Measurements from ENCODE around the gene SLC4A11.
A peak's percentile ranks its signal among the peaks of the same experiment; 100 is the strongest.

Gene SLC4A11

DNA sequence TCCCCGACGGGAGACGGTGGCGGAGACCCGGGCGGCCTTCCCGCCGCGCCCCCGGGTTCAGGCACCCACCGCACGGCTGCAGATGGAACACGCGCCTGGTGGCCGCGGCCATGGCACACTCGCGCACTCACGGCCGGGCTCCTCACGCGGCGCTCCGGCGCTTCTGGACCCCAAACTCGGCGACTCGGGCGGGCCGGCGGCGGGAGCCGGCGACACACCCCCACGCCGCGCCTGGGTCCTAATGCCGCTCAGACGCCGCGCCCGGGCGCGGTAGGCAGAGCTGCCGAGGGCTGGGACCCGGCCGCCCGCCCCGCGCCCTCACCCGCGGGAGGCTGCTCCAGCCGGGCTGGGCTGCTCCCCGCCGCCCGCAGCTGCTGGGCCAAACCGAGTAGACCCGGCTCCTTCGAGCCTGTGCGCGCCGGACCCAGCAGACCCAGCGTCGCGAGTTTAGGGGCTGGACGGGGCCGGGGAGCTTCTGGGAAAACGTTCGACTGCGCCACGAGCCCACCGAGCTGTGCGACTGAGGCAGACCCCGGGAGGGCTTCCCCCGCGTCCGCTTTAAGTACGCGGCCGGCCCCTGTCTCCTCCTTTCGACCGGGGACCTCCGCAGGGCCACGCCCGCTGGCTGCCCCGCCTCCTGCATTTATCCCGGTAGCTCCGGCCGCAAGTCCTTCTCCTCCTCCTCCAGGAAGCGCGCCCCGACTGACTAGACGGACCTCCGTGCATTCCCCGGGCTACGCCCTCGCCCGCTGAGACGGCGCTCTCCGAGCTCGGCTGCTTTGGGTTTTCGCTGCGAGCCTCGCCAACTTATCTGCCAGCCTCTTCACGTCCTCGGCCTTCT is at the start of gene SLC4A11:
SLC4A11 (minus strand) TSS at position 165 of the 841 bp plus-strand sequence; CDS start at position 112, 53 bp downstream.
- peak in 6 of 56 donors; percentile 7 to 33 (median 15) for DNase-seq

DNA sequence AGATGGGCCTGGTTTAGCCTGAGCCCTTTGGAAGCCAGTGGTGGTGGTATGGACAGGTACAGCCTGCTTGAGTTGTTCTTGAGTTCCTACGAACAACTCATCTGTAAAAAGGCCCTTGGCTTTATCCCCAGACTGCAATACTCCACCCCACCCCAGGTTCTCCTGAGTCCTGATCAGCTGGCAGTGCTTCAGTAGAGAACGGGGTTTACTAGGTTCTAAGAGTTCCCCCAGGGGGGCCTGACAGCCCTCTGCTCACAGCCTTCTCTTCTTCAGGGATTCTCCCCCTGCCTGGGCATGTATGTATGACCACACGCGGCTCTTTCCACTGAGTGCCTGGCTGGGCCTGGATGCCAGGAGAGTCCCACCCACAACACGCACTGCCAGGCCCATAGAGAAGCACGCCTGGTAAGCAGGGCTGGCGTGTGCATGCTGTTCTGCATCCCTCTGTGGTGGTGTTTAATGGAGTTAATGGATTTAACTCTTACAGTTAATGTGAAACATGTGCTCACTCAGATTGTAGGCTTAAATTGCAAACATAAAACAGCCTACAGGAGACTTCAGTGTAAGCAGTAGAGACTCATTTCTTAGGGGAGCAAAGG is 44.3 kb upstream of the SLC4A11 start:
- no peak for DNase-seq

DNA sequence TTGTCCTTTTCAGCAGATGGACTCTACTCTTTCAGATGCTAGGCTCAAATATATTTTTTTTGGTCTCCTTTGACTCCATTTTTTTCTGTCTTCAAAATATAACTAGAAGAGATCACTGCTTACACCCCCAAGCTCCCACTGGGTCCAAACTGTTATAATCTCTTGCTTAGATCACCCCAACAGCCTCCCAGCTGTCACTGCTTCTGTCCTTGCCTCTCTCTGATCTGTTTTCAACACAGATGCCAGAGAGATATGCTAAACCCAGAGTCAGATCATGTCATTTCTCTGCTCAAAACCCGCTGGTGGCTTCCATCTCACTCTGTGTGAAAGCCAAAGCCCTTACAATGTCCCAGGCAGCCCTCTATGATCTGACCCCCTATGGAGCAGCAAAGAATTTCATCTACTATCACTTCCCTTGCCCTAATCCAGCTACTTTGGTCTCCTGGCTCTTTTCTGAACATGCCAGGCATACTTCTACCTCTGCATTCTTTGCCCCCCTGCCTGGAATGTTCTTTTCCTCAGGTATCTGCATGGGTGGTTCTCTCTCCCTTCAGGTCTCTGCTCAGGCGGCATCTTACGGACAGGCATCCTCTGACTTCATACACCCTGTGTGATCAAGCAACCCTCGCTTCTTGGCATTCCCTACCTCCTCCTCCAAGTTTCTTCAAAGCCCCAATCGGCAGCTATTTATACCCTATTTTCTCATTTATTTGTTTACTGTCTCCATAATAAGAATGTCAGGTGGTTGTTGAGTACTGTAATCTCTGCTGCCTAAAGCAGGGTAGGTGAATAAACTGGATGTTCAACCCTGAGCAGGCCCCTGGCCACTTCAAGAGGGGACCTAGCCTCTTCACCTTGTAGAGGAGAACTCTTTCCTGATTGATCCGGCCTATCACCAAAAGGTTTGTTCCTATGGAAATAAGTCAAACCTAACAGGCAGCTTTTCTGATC is 43.6 kb upstream of the SLC4A11 start:
- DNase-seq, result no peak

DNA sequence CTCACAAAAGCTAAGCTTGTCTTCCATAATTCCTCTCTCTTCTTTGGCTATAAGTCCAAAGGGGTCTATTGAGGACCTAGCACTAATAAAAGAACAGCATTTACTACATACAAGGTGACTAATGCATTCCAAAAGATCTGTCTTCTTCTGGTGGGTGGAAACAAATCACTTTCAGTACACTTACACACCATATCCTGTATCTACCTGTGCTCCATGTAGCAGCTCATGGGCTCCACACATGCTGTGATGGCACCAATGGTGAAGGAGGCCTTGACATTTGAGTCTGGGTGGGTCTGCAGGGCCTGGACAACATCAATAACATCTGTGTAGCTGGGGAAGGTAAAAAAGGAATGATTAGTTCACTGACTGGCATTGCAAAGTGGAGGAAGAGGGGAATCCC is 42.4 kb upstream of the SLC4A11 start:
- no peak for DNase-seq

DNA sequence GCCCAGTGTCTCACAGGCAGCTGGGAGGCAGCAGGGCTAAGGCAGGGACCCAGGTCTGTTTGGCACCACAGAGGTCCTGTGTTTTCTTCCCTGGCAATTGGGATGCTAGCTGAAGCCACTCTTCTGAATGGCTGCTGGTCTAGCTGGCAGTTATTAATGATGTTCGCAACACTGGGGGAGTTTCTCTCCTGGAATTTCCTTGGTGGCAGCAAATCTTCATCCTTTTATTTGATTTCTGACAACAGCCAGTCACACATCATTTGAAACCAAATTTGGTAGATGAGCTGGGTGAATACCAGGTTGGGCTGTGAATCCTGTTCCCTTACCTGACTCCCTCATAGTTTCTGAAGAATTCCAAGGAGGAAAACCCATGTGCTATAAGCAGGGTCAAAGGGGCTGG is 40.8 kb upstream of the SLC4A11 start:
- no peak for DNase-seq

DNA sequence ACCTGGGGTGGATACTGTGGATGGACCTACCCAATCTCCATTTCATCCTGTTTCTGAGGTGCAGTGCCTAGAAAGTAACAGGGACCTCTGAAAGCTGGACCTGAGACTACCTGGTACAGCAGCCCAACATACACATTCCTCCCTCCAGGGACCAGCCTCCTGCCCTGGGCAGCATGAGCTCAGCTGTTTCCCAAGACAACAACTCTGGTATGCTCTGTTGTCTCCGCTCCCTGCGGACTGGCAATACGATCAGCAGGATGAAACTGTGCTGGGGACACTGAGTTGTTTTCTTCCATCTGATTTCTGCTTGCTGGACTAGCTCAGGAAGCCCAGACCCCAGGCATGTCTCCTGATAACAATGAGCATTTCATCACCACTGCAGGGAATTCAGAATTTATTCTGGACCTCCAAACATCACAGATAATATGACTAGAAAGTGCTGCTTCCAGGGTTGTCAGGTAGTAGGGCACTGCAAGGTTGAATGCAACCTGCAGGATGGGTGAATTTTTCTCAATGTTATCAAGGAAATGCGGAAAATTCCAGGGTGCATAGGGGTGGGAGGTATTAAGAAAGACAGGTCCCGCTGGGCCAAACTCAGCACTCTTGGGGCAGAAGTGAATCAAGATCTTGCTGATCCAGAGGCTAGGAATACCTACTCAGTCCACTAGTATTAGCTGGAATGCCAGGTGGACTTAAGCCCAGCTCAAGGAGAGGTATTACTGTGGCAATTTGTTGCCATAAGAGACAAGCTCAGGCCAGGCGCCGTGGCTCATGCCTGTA is 38.9 kb upstream of the SLC4A11 start:
- DNase-seq, result no peak

DNA sequence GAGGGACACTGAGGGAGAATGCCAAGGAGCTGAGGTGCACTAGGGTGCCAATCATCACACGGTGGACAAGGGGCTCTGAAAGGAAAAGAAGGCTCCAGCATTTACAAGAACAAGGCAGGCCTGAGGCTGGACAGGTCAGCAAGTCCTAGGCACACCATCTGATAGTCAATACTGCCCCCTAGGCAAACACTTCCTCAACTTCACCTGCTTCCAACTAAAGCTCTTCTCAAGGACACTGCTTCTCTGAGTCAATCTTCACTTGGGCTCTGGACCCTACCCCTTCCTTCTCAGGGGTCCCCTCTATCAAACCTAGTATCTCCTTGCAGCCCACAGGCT is 37.7 kb upstream of the SLC4A11 start:
- DNase-seq, result peak in 7 of 56 donors; percentile 1 to 13 (median 7)

DNA sequence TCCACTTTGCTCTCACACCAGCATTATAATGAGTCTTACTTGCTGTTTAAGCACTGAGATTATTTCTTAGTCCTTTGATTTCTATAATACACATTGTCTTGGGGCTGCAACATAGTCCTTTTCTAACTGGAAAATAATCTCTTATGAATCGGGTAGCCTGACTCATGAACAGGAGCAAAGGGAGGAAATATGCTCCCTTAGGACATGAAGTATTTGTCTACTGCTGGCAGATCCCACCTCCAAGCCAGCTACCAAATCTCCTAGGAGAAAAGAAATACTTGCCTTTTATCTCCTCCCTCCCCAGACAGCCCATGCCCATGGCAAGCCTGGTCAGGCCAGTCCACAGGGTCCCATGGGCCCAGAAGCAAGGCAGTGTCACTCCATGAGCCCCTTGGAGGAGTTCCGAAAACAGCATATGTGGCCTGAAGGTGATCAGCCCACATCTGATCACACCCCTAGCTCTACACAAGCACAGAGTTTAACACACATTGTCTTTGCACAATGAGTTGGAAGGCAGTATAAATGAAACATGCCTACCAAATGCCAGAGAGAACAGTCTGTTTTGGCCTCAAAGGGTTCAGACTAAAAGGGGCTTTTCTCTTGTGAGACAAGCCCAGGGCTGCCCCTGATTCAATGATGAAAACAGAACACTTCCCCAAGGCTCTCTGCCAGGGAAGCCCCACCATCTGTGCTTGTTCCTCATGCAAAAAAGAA is 37.1 kb upstream of the SLC4A11 start:
- no peak for DNase-seq

DNA sequence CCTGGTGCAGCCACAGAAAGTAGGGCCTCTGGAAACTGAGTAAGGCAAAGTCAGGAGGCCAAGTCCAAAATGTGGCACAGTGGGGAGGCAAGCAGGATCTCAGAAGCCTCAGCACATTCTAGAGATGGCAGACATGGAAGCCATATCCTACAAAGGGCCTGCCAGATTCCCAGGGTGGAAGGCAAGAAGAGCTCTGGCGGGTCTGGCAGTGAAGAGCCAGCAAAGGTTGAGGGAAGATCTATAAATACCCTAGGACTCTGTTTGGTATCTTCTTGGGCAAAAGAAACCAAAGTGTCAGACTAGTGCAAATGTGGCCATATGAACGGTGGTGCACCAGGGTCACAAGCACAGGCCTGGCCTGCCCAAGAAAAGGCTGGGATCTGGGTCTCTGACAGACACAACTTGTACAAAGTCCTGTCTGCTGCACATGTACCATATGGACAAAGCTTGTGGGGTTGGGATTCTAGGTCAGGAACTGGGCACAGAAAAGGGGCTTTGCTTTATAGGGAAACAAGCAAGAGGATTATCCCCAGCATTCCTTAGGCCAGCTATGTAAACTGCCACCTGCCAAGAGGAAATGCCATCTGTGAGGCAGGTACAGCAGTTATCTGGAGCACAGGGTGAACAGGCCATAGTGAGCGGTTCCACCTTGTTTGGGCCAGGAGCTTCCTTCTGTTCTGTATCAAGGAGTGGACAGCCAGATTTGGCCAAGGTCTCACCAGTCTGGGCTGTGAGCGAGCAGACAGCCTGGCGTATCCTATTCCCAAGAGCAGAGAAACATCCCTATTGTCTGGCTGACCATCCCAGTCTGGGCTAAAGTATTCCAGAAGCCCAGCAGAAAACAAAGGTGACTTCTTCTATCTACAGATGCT is 36.3 kb upstream of the SLC4A11 start:
- DNase-seq, result no peak

DNA sequence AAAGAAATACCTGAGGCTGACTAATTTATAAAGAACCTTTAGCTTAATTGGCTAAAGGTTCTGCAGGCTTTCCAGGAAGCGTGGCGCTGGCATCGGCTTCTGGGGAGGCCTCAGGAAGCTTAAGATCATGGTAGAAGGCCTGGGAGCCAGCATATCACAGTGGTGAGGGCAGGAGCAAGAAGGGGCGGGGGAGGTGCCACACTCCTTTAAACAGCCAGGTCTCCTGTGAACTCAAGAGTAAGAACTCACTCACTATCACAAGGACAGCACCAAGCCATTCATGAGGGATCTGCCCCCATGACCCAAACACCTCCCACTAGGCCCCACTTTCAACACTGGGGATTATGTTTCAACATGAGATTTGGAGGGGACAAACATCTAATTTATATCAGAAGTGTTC is 34.4 kb upstream of the SLC4A11 start:
- DNase-seq, result no peak

DNA sequence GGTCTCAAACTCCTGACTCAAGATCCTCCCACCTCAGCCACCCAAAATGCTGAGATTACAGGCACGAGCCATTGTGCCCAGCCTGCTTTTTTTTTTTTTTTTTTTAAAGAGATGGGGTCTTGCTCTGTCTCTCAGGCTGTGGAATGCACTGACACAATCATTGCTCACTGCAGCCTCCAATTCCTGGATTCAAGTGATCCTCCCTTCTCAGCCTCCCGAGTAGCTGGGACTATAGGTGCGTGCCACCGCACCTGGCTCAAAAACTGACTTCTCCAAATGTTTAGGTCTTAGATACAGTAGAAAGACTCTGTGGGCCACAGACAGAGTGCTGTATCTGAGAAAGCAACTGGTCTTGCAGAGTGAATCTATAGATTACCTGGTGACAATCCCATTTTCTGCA is 31.1 kb upstream of the SLC4A11 start:
- no peak for DNase-seq

DNA sequence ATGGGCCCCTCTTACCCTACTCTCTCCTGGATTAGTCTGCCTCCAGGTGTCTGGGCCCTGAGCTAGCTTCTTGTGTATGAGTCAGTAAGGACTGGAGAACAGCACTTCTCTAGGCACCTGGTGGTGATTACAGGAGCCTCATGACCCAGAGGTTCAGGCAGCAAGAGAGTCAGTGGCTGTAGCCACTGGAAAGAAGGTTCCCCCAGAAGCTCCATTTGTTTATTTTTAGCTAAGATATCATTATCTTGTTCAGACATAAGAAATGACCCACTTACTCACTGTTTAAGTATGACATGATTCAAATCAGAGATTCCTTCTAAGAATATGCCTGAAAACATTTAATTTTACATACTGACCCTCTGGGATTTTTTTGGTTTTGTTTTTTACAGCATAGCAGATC is 23.6 kb upstream of the SLC4A11 start:
- DNase-seq, result no peak

DNA sequence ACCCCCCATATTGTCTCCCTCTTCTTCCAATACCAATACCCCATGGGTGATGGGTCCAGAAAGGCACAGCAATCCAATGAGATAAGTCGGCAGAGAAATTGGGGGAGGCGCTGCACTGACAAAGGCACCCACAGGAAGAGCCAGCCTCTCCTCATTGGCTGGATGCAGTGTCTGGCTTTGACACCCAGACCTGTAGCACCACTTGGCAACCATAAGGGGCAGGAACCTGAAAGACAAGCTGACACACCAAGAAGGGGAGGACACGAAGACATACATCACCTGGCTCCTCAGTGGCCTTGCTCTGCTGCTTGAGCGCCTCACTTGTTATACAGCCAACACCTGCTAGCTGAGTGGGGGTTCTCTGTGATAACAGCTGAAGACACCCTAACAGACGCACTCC is 19.4 kb upstream of the SLC4A11 start:
- DNase-seq, result no peak

DNA sequence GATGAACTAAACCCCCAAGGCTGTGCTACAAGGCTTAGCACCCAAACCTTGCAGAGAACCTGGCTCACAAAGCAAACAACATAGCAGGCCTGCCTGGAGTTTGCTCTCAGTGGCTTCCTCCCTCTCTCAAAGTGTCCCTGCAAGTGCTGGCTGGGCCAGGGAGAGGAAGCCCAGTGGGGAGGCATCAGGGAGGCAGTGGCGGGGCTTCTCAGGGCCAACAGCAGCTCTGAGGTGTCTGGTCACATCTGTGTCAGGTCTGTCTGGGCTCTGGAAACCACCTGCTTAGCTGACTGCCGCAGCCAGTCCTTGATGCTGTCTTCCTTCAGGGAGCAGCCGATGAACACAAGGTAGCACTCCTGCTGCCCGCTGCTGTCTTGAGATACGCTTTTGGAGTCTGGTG is 16.7 kb upstream of the SLC4A11 start:
- no peak for DNase-seq

DNA sequence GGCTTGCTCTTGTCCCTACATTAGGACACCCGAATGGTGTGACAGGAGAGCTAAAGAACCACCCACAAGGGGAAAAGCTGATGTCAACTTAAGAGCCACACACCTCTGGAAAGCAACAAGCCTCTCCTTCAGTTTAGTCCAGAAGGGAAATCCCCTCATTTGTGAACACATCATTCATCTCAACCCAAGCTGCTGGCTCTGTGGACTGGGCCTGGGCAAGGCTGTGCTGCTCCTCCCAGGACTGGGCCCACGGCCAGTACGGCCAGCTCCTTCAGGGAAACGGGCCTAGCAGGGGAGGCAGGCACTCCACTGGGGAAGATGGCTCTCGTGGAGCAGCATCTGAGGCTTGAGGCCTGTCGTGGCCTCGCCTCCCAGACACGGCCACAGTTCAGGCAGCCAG is 12.8 kb upstream of the SLC4A11 start:
- peak in 34 of 56 donors; percentile 6 to 75 (median 38) for DNase-seq

DNA sequence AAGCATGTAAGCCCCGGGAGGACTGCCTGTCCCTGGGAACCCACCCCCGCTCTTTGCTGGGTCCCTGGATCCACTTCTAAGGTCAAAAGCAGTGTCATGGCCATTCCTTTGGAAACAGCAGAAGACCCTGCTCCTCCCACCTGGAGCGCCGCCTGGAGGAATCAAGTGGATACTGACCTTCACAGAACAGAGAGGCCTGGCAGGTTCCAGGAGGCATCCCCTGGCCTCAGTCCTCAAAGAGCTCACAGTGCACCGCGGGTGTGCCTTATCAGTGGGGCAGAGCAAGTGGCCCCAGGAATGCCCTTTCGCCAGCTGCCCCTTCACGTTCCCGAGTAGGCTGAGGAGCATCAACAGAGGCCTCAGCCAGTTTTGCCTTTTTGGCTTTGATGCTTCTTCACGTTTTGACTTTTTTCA is 11.1 kb upstream of the SLC4A11 start:
- DNase-seq, result no peak

DNA sequence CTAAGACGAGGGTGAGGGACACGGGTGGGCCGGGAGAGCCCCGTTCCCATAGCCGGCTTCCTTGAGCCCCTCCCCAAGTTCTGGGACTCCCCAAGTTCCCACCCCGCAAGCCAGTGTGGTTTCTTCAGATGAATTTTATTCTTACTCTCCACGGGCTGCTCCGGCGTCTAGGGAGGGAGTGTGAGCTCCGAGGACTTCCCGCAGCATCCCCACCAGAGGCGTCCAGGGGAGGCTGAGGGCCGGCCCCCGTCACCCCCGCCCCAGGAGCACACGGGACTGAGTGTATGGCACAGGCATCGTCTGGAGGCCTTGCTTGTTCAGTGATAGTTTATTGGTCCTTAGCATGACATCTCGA is 10.0 kb upstream of the SLC4A11 start:
- no peak for DNase-seq

DNA sequence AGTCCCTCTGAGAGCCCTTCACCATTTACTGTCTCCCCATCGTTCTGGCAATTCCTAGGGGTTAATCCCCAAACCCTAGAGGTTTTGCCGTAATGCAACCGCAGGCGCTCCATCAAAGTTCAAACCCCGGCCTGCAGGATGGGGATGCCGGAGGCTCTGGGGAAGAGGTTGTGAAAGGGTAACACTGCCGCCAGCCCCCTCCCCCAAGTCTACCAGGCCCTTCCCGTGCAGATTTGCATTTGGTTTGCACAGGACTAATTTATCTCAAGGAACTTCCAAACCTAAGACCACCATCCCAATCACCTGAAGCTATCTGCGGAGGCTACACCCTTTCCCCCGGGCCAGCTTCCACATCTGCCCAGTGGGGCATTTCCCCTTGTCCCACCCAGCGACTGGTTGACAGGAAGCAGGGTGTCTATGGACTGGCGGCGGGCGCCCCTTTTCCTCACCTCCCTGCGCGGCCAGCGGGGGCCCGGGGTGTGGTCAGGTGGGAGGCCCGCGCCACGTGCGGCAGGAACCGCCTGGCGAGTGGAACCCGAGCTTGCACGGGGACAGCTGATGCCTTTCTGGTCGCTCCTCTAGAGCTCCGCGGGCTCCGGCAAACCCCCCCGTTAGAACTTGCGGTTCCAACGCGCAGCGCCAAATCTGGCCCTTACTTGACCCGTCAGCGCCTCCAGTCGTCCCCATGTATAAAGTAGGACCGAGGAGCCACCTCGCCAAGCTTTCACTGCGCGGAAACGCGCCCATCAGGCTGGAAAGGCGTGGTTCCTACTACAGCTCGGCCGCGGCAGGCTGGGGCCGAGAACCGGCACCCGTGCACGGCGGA is 9.4 kb upstream of the SLC4A11 start:
- no peak for DNase-seq

DNA sequence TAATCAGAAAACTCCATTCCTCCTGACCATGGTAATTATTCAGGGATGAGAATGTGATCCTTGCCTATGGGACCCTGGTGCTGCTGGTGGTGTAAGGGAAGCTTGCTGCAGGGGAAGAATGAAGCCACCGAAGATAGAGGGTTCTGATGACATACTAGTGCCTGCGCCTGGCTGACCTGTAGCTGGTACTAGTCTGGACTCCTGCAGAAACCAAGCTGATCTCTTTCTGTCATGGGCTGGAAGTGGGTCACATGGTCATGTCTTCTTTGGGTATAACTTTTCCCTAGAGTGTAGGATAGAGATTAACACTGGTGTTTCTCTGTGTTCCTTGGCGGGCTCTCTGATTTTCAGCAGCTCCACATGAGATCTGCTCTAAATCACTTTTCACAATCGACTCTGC is 8.6 kb upstream of the SLC4A11 start:
- no peak for DNase-seq
